Anterior cingulate cortex (tissue), 58 donors: Measurements from ENCODE around the gene ATOSB.

ENCODE experiments used
- DNase-seq, 58 donors: peaks; one replicate each; lab custom pipeline; 2025; lab: John Stamatoyannopoulos, UW

Gene ATOSB

GRCh38 chr9:35091536-35091935 lies 24.1 kb downstream of the ATOSB start:
- DNase-seq = no peak

GRCh38 chr9:35089434-35089833 lies 26.2 kb downstream of the ATOSB start:
- no peak for DNase-seq

- no peak for DNase-seq
These were observed 30.6 kb downstream of the ATOSB start for GRCh38 chr9:35085078-35085477.

GRCh38 chr9:35079426-35080341 lies 36.0 kb downstream of the ATOSB start, which contains the start of gene FANCG:
Gene FANCG (minus strand): TSS chr9:35079942. CDS start chr9:35079524, 418 bp downstream.
- DNase-seq = peak; percentile 17 to 95 (median 88)

GRCh38 chr9:35079041-35079425 lies 36.6 kb downstream of the ATOSB start:
- no peak for DNase-seq

- DNase-seq = no peak
These were observed 37.6 kb downstream of the ATOSB start for GRCh38 chr9:35078066-35078465.

GRCh38 chr9:35076848-35077247 lies 38.8 kb downstream of the ATOSB start:
- no peak for DNase-seq

GRCh38 chr9:35075358-35075757 lies 40.3 kb downstream of the ATOSB start:
- no peak for DNase-seq

GRCh38 chr9:35074791-35075190 lies 40.9 kb downstream of the ATOSB start:
- no peak for DNase-seq

GRCh38 chr9:35074141-35074540 lies 41.5 kb downstream of the ATOSB start:
- no peak for DNase-seq

- no peak for DNase-seq
These were observed 42.4 kb downstream of the ATOSB start for GRCh38 chr9:35073279-35073612.

- DNase-seq = peak; percentile 86 to 100 (median 98)
These were observed 43.0 kb downstream of the ATOSB start, which contains the start of gene VCP for GRCh38 chr9:35072461-35073278. Gene VCP (minus strand): TSS chr9:35072625. CDS start chr9:35072353, 272 bp downstream.

GRCh38 chr9:35071814-35072460 lies 43.7 kb downstream of the ATOSB start:
- DNase-seq = peak in 57 of 58 donors; percentile 4 to 81 (median 67)

- no peak for DNase-seq
These were observed 44.5 kb downstream of the ATOSB start for GRCh38 chr9:35070823-35071813.

- DNase-seq = no peak
These were observed 46.6 kb downstream of the ATOSB start for GRCh38 chr9:35069020-35069419.

- DNase-seq = no peak
These were observed 48.6 kb downstream of the ATOSB start for GRCh38 chr9:35067056-35067455.

GRCh38 chr9:35060548-35061207 lies 55.0 kb downstream of the ATOSB start:
- no peak for DNase-seq

- DNase-seq = no peak
These were observed 56.2 kb downstream of the ATOSB start for GRCh38 chr9:35059438-35059837.

- DNase-seq = no peak
These were observed 58.4 kb downstream of the ATOSB start for GRCh38 chr9:35057271-35057620.
